Neural progenitor cell (in vitro differentiated cells): Measurements from ENCODE around the gene CCND3. TPM values are rescaled to one million over a fixed set of nuclear protein-coding genes. Genes with fewer than 3 reads are reported as not detected.

Experiments used
- DNase-seq: peaks from one replicate; pipeline ENCODE4 v3.0.0-alpha.2; 2016; ENCODE audit warnings: low spot score
- H2AFZ ChIP-seq: fragments of 200-600 bp; sonication (generic); replicated peaks from 2 replicates; pipeline ENCODE4 v1.6.1; 2016; ENCODE audit warnings: antibody characterized with exemption
- H3F3A ChIP-seq: fragments of 200-600 bp; sonication (generic); 2 replicates; pipeline ENCODE4 v1.6.1; 2016; ENCODE audit warnings: antibody characterized with exemption, low read depth
- H3K27ac ChIP-seq: fragments of 200-600 bp; sonication (generic); 2 replicates; pipeline ENCODE4 v1.5.1; 2016; ENCODE audit warnings: mild to moderate bottlenecking
- H3K27me3 ChIP-seq: fragments of 200-600 bp; sonication (generic); 2 replicates; pipeline ENCODE4 v1.6.1; 2016; ENCODE audit warnings: mild to moderate bottlenecking, moderate library complexity
- H3K36me3 ChIP-seq: fragments of 200-600 bp; sonication (generic); 2 replicates; pipeline ENCODE4 v1.5.1; 2016
- H3K4me1 ChIP-seq: fragments of 200-600 bp; sonication (generic); 2 replicates; pipeline ENCODE4 v1.6.1; 2016; ENCODE audit warnings: mixed run types
- H3K4me2 ChIP-seq: fragments of 200-600 bp; sonication (generic); 2 replicates; pipeline ENCODE4 v1.6.1; 2016
- H3K4me3 ChIP-seq: fragments of 200-600 bp; sonication (generic); 2 replicates; pipeline ENCODE4 v1.5.1; 2016
- H3K79me2 ChIP-seq: fragments of 200-600 bp; sonication (generic); 2 replicates; pipeline ENCODE4 v1.6.1; 2016; ENCODE audit warnings: low read depth
- H3K9ac ChIP-seq: fragments of 200-600 bp; sonication (generic); 2 replicates; pipeline ENCODE4 v1.6.1; 2016
- H3K9me3 ChIP-seq: fragments of 200-600 bp; sonication (generic); 2 replicates; pipeline ENCODE4 v1.5.1; 2016; ENCODE audit warnings: low read depth
- H4K20me1 ChIP-seq: fragments of 200-600 bp; sonication (generic); 2 replicates; pipeline ENCODE4 v1.6.1; 2016; ENCODE audit warnings: low read depth
- H3K27ac Mint-ChIP-seq: 3 replicates; pipeline ENCODE4 v1.8.0; 2021; ENCODE audit warnings: mixed read lengths
- H3K27me3 Mint-ChIP-seq: 2 replicates; pipeline ENCODE4 v1.8.0; 2022; ENCODE audit warnings: low read depth, mild to moderate bottlenecking, inconsistent platforms, moderate library complexity, mixed read lengths; ENCODE audit not compliant: insufficient read depth
- H3K36me3 Mint-ChIP-seq: 3 replicates; pipeline ENCODE4 v1.8.0; 2021; ENCODE audit warnings: mixed read lengths
- H3K4me1 Mint-ChIP-seq: 3 replicates; pipeline ENCODE4 v1.8.0; 2021; ENCODE audit warnings: mixed read lengths
- H3K4me3 Mint-ChIP-seq: 3 replicates; pipeline ENCODE4 v1.8.0; 2021; ENCODE audit warnings: mild to moderate bottlenecking, moderate library complexity, mixed read lengths
- H3K9me3 Mint-ChIP-seq: 3 replicates; pipeline ENCODE4 v1.8.0; 2020; ENCODE audit warnings: mixed read lengths
- EZH2 ChIP-seq: fragments of 200-600 bp; sonication (generic); IDR thresholded peaks from 2 replicates; pipeline ENCODE4 v1.6.1; 2017; ENCODE audit warnings: antibody characterized with exemption, mild to moderate bottlenecking, moderate library complexity
- EZH2phosphoT487 ChIP-seq: fragments of 200-600 bp; sonication (generic); IDR thresholded peaks from 2 replicates; pipeline ENCODE4 v1.6.1; 2017; ENCODE audit warnings: antibody characterized with exemption
- total RNA-seq: library from RNA; depleted of rRNA; stranded (reverse); fragments of >200 nt; gene quantifications from 2 replicates; pipeline ENCODE4 v1.2.3, GENCODE V29; 2015; ENCODE audit warnings: low replicate concordance
- TF ChIP-seq, protein P1 (sequence below): fragments of 200-600 bp; sonication (generic); IDR thresholded peaks from 2 replicates; pipeline ENCODE4 v1.5.1; 2017; ENCODE audit warnings: antibody characterized with exemption, mild to moderate bottlenecking

The CCND3 gene
- total RNA-seq, 1 donor from 2014 or later: 7.6 TPM

DNA sequence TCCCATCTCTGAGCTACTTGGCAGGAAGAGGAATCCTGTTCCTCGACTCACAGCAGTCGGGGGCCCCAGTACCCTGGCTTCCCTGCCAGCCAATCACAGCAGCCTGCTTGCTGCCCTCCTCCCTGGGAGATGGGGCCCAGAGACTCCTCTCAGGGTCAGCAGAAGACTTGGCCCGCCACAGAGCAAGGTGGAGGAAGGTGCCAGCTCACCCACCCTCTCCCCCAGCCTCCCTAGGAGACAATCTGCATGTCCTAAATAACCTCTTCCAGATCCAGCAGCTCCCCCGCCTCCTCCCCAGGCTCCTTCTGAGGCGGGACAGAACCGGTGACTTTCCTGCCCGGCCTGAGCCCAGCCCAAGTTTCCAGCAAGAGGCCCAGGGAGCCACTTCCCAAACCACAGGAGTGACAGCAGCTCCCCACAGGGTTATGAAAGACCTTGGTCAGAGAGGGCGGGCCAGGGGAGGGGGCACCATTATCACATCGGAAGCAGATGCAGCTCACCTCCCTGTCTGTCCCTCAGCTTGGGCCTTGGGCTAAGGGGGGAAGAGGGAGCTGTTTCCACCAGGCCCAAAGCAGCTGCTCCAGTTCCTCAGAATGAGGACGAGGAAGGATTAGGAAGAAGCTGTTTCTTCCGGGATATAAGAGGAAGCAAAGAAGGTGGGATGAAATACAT lies 2.3 kb downstream of the CCND3 start:
- peak overlapping the region; percentile 90 for H3K4me3 Mint-ChIP-seq
- H3K9me3 ChIP-seq: no peaks in the 10 kb centered on the region
- peaks cover 27% of the 10 kb centered on the region for H3K4me1 ChIP-seq
- no peak overlapping the region for H3K27ac Mint-ChIP-seq
- no peaks in the 10 kb centered on the region for H3K9me3 Mint-ChIP-seq
- peak overlapping the region; percentile 69 for H3K4me3 ChIP-seq
- no peak overlapping the region for H3K27ac ChIP-seq
- peaks cover 24% of the 10 kb centered on the region for H4K20me1 ChIP-seq
- H3K9ac ChIP-seq: no peak overlapping the region
- peak; percentile 50 for DNase-seq
- no peak for TF ChIP-seq EZH2
- TF ChIP-seq, protein P1, sequence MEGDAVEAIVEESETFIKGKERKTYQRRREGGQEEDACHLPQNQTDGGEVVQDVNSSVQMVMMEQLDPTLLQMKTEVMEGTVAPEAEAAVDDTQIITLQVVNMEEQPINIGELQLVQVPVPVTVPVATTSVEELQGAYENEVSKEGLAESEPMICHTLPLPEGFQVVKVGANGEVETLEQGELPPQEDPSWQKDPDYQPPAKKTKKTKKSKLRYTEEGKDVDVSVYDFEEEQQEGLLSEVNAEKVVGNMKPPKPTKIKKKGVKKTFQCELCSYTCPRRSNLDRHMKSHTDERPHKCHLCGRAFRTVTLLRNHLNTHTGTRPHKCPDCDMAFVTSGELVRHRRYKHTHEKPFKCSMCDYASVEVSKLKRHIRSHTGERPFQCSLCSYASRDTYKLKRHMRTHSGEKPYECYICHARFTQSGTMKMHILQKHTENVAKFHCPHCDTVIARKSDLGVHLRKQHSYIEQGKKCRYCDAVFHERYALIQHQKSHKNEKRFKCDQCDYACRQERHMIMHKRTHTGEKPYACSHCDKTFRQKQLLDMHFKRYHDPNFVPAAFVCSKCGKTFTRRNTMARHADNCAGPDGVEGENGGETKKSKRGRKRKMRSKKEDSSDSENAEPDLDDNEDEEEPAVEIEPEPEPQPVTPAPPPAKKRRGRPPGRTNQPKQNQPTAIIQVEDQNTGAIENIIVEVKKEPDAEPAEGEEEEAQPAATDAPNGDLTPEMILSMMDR: no peak
- TF ChIP-seq EZH2phosphoT487: no peak
- H3K4me1 Mint-ChIP-seq: peaks cover 29% of the 10 kb centered on the region
- H2AFZ ChIP-seq: peak overlapping the region; percentile 46
- no peaks in the 10 kb centered on the region for H3K79me2 ChIP-seq
- H3K36me3 ChIP-seq: no peaks in the 10 kb centered on the region
- H3K27me3 Mint-ChIP-seq: peaks cover 12% of the 10 kb centered on the region
- H3K27me3 ChIP-seq: peaks cover 9% of the 10 kb centered on the region
- H3K4me2 ChIP-seq: peak overlapping the region; percentile 96
- H3F3A ChIP-seq: peaks cover 58% of the 10 kb centered on the region
- H3K36me3 Mint-ChIP-seq: no peaks in the 10 kb centered on the region

- H3K4me1 Mint-ChIP-seq: peaks cover 29% of the 10 kb centered on the region
- H3K27ac Mint-ChIP-seq: no peak overlapping the region
- peaks cover 27% of the 10 kb centered on the region for H3K4me1 ChIP-seq
- H2AFZ ChIP-seq: no peak overlapping the region
- H3K79me2 ChIP-seq: no peaks in the 10 kb centered on the region
- peak overlapping the region; percentile 96 for H3K4me2 ChIP-seq
- H3K9ac ChIP-seq: no peak overlapping the region
- no peaks in the 10 kb centered on the region for H3K9me3 Mint-ChIP-seq
- H3K4me3 ChIP-seq: peak overlapping the region; percentile 69
- H3F3A ChIP-seq: peaks cover 63% of the 10 kb centered on the region
- peaks cover 24% of the 10 kb centered on the region for H4K20me1 ChIP-seq
- DNase-seq: peak; percentile 9
- H3K9me3 ChIP-seq: no peaks in the 10 kb centered on the region
- no peaks in the 10 kb centered on the region for H3K36me3 ChIP-seq
- peak overlapping the region; percentile 14 for H3K4me3 Mint-ChIP-seq
- peaks cover 9% of the 10 kb centered on the region for H3K27me3 ChIP-seq
- no peak overlapping the region for H3K27ac ChIP-seq
- peaks cover 12% of the 10 kb centered on the region for H3K27me3 Mint-ChIP-seq
- H3K36me3 Mint-ChIP-seq: no peaks in the 10 kb centered on the region
- TF ChIP-seq, protein P1: no peak
- no peak for TF ChIP-seq EZH2
- no peak for TF ChIP-seq EZH2phosphoT487
These were observed 2.9 kb downstream of the CCND3 start for GRCh38 chr6:41938590-41939175.

- Histone ChIP-seq H3K4me1 (peaks cover 27% of the 10 kb centered on the region), H4K20me1 (peaks cover 24% of the 10 kb centered on the region), H3K4me2 (no peak overlapping the region), H2AFZ (no peak overlapping the region), H3K27ac (no peak overlapping the region), H3K79me2 (no peaks in the 10 kb centered on the region), H3K27me3 (peaks cover 9% of the 10 kb centered on the region), H3K4me3 (no peak overlapping the region), H3K9me3 (no peaks in the 10 kb centered on the region), H3K9ac (no peak overlapping the region), H3F3A (peaks cover 63% of the 10 kb centered on the region), H3K36me3 (no peaks in the 10 kb centered on the region)
- Mint-ChIP-seq H3K27ac (no peak overlapping the region), H3K27me3 (peaks cover 12% of the 10 kb centered on the region), H3K36me3 (peaks cover 2% of the 10 kb centered on the region), H3K4me1 (peaks cover 29% of the 10 kb centered on the region), H3K9me3 (no peaks in the 10 kb centered on the region), H3K4me3 (no peak overlapping the region)
- no peak for DNase-seq
- TF ChIP-seq EZH2: no peak
- no peak for TF ChIP-seq EZH2phosphoT487
- TF ChIP-seq, protein P1: no peak
These were observed 3.6 kb downstream of the CCND3 start for GRCh38 chr6:41937861-41938574.
